Loucy (cell line): Measurements from ENCODE around the gene PLD5.

ENCODE experiments used
- CTCF ChIP-seq: fragments of 200-600 bp; sonication (generic); conservative IDR thresholded peaks from 2 replicates; pipeline ENCODE4 v1.5.1; 2014; ENCODE audit warnings: mild to moderate bottlenecking, antibody characterized with exemption, low read length
- EZH2phosphoT487 ChIP-seq: fragments of 200-600 bp; IDR thresholded peaks from 2 replicates; pipeline ENCODE4 v1.6.1; 2018; ENCODE audit warnings: antibody characterized with exemption, mild to moderate bottlenecking, moderate library complexity, borderline replicate concordance

- TF ChIP-seq CTCF = no peak
- TF ChIP-seq EZH2phosphoT487 = no peak
Measured at GRCh38 chr1:242523719-242524570, 552 bp downstream of the PLD5 start.
